Fibroblast of skin of right quadriceps (primary cell): Measurements from ENCODE around the gene HIPK2.
A peak's percentile ranks its signal among the peaks of the same experiment; 100 is the strongest.

ENCODE experiments used
- DNase-seq: peaks from one replicate; pipeline ENCODE4 v3.0.0-alpha.2; 2013

The HIPK2 gene

DNA sequence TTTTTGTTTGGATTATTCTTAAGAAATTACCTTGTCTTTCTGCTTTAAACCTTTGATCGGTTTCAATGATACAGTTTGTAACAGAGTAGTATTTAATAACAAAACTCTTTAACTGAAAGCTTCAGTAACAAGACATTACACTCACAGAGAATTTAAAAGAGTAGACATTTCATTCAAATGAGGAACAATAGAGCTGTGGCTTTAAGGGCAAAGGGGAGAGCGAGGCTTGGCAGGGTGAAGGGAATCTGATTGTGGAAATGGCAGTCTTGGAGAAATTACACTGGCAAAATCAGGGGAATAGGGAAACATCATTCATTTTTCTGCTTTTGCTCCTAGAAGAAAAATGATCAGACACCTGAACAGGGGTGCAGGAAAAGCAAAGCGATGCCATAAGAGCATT, 5.1 kb upstream of the HIPK2 start:
- no peak for DNase-seq

GRCh38 chr7:139777133-139777891, 486 bp downstream of the HIPK2 start:
- peak; percentile 20 for DNase-seq

GRCh38 chr7:139776486-139777132, 1.2 kb downstream of the HIPK2 start:
- peak; percentile 57 for DNase-seq

DNA sequence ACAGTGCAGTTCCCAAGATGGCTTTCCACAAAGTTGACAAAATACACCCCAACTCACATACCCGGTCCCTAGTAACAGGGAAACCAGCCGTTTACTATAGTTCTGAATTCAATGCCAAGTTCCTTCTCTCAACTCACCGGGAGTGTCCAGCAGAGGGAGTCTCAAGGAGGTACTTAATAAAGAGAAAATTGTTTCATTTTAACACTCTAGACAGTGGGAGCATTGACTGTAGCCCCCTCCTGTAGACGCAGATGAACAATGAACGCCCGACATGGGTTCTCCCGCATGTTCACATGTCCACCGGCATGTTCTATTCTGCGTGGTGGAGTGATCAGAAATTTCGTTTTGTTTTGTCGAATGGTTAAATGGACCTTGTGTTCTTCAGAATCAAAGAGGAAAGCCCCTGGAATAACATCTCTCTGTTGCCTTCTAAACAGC, 1.9 kb downstream of the HIPK2 start:
- peak; percentile 78 for DNase-seq

GRCh38 chr7:139774376-139774775, 3.4 kb downstream of the HIPK2 start:
- DNase-seq = peak; percentile 91

GRCh38 chr7:139773371-139773770, 4.4 kb downstream of the HIPK2 start:
- DNase-seq = no peak

DNA sequence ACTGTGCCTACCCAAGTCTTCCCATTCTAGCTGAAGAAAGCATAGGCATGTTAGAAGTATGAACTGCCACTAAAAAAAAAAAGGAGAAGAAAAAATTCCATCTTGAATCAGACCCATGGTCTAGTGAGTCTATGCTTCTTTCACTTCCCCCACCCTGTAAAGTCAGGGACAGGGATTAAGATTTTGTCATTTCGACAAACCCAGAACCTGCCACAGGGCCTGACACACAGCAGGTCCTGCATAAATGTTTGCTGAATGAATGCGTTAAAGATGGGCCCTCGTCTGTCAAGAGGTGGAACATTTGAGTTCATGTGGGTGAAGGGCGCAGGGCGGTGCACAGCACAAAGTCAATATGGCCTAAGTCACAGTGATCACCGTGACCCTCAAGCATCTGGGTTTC, 4.9 kb downstream of the HIPK2 start:
- no peak for DNase-seq

DNA sequence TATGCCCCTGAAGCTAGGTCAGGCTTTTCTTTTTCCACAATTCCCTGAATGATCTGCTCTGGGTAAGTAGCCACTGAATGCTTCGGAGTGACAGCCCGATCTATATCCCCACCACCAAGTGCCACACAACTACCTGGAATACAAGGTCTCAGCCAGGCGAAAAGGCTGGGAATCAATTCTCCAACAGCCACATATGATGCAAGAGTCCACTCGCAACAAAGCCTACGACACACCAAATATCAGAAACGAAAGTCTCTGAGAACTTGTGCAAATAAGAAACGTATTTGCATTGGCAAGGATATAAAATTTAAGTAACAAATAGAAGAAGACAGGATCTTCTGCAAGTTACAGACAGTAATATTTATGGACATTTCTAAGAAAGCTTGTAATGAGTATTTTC, 5.7 kb downstream of the HIPK2 start:
- no peak for DNase-seq

- DNase-seq = peak; percentile 89
These were observed 6.5 kb downstream of the HIPK2 start for GRCh38 chr7:139771001-139771956.

- no peak for DNase-seq
These were observed 8.0 kb downstream of the HIPK2 start for GRCh38 chr7:139769761-139770160.

- no peak for DNase-seq
These were observed 8.7 kb downstream of the HIPK2 start for GRCh38 chr7:139769066-139769465.

DNA sequence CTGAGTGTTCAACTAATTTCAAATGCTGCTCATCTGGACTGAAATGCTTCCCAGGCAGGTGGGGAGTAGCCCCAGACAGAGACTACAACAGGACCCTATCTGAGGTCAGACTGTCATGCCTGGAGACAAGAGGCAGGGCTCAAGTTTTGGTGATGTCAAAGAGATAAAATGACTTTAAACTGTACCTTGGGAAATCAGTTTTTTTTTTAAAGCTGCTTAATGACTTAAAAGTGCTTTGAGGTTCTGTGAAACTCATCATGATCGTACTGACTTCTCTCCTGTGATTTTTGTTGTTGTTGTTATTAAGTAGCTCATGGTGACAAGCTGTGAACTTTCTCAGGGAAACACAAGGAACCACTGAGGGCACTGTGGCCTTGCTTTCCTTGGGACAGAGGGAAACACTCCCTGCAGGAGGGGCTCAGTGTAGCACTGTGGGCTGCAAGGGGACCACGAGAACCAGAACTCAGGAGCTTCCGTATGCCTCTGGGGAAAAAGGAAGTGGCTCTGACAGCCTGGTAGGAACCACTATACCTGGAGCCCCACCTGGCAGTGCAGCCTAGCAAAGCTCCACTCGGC, 9.5 kb downstream of the HIPK2 start:
- no peak for DNase-seq

DNA sequence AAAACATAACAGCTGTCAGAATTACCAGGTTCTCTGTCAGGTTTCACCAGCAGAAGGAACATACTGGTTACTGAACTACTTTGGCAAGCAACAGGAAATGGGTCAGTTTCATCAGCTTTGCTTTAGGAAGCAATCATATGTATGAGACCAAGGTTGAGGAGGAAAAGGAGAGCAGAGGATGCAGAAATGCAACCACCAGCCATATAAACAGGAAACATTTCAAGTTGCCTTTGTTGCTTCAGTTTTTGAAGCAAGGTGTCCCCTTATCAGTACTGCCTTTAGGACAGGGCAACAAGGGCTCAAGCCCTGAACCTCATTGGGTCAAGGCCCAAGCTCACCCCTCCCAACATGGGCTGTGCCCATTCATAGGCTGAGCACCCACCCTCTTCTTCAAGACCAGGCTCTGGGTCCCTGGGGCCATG, 10.2 kb downstream of the HIPK2 start:
- no peak for DNase-seq

- no peak for DNase-seq
These were observed 12.7 kb downstream of the HIPK2 start for GRCh38 chr7:139765143-139765542.

DNA sequence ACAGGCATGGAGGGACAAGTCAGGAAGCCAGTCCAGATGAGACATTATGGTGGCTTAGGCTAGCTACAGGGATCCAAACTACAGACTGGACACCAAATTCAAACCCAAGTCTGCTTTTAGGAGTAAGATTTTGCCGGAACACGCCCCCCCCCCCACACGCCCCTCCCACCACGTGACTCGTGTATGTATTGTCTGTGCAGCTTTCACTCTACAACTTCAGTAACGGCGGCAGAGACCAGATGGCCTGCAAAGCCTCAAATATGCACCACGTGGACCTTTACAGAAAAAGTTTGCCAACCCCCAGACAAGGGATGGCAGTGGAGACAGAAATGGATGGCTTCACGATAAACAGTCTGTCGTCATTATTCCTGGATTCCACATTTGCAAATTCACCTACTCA, 14.5 kb downstream of the HIPK2 start:
- peak; percentile 43 for DNase-seq

DNA sequence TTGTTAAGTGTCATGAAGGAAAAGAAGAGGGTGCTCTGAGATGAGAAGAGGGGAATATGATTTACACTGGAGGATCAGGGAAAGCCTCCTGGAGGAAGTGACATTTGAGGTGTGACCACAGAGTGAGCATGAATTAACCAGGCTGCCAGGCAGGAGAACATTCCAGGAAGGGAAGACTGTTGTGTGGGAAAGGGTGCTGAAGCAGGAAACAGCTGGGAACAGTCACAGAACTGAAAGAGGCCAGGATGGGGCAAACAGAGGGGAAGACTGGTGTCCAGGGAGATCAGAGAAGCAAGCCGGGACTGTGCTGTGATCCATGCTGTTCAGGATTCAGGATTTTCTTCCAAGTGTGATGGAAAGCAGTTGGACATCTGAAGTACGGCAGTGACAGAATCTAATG, 14.9 kb downstream of the HIPK2 start:
- DNase-seq = peak; percentile 63

- no peak for DNase-seq
These were observed 19.4 kb downstream of the HIPK2 start for GRCh38 chr7:139758388-139758787.

- DNase-seq = no peak
These were observed 19.8 kb downstream of the HIPK2 start for GRCh38 chr7:139757968-139758367.

DNA sequence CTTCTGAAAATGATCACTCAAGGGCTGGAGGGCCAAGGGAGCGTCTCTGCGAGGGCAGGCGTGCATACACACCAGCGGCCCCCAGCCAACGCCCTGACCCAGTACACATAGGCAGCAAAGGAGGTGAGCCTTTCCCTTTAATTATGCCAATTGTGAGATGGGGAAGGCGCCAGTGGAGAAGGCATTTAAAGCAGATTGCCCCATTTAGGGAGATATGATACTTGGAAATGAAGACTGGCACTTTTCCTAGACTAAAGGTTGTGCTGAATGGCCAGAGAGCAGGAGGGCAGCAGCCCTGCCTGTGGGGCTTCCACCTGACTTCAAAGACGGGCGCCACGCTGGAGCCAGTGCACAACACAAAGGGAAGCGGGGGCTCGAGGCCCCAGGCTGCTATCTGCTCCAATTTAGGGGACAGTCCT, 24.1 kb downstream of the HIPK2 start:
- DNase-seq = no peak

- DNase-seq = peak; percentile 53
These were observed 24.6 kb downstream of the HIPK2 start for GRCh38 chr7:139753081-139753692.

- DNase-seq = no peak
These were observed 25.2 kb downstream of the HIPK2 start for GRCh38 chr7:139752604-139753003.

- DNase-seq = no peak
These were observed 25.6 kb downstream of the HIPK2 start for GRCh38 chr7:139752148-139752547.
